Upper lobe of right lung (tissue), 1 donor: ENCODE results near the gene KCNK5. TPM values are rescaled to one million over a fixed set of nuclear protein-coding genes. Genes with fewer than 3 reads are reported as not detected.

Experiments used
- ATAC-seq: fragments of 200-7000 bp; cut with Tn5 transposase; one replicate; pipeline ENCODE4 v1.9.1; 2020; ENCODE audit warnings: mild to moderate bottlenecking, moderate library complexity
- DNase-seq: peaks from one replicate; pipeline ENCODE4 v3.0.0-alpha.2; 2020
- H3K27ac ChIP-seq: fragments of 200-600 bp; one replicate; pipeline ENCODE4 v1.8.0; 2022
- H3K27me3 ChIP-seq: fragments of 200-600 bp; one replicate; pipeline ENCODE4 v1.8.0; 2022; ENCODE audit warnings: mild to moderate bottlenecking
- H3K36me3 ChIP-seq: fragments of 200-600 bp; one replicate; pipeline ENCODE4 v1.8.0; 2022
- H3K4me1 ChIP-seq: fragments of 200-600 bp; one replicate; pipeline ENCODE4 v1.8.0; 2022
- H3K4me3 ChIP-seq: fragments of 200-600 bp; one replicate; pipeline ENCODE4 v1.8.0; 2022; ENCODE audit warnings: mild to moderate bottlenecking
- H3K9me3 ChIP-seq: fragments of 200-600 bp; one replicate; pipeline ENCODE4 v1.8.0; 2022
- CTCF ChIP-seq: fragments of 200-600 bp; IDR thresholded peaks from one replicate; pipeline ENCODE4 v1.8.0; 2022; ENCODE audit warnings: antibody characterized with exemption
- intact Hi-C: fragments of 100-400 bp; cut with DNase I; formaldehyde crosslinking; loops from one replicate; pipeline ENCODE4 v1.11.0; 2022
- total RNA-seq: library from RNA; stranded (reverse); fragmentation: NEBNext Ultra II Directional; extraction: Animal tissue kit (Norgen Biotek cat#: 25700); gene quantifications from one replicate; pipeline ENCODE4 v1.2.1, GENCODE V29; 2021
- donor health status: DM: no; HTN: yes; CAD: no; lungs with severe emphysema.

KCNK5 gene
- total RNA-seq, 1 donor from 2014 or later, result 10.0 TPM

GRCh38 chr6:39191236-39191930, 37.9 kb downstream of the KCNK5 start:
- Histone ChIP-seq H3K27ac (no peak overlapping the region), H3K36me3 (peaks cover 21% of the 10 kb centered on the region), H3K4me3 (no peak overlapping the region), H3K9me3 (no peaks in the 10 kb centered on the region), H3K4me1 (peaks cover 9% of the 10 kb centered on the region), H3K27me3 (no peaks in the 10 kb centered on the region)
- TF ChIP-seq CTCF, result no peak
- intact Hi-C loops, result no loop called here
- ATAC-seq (no peak), DNase-seq (no peak)

DNA sequence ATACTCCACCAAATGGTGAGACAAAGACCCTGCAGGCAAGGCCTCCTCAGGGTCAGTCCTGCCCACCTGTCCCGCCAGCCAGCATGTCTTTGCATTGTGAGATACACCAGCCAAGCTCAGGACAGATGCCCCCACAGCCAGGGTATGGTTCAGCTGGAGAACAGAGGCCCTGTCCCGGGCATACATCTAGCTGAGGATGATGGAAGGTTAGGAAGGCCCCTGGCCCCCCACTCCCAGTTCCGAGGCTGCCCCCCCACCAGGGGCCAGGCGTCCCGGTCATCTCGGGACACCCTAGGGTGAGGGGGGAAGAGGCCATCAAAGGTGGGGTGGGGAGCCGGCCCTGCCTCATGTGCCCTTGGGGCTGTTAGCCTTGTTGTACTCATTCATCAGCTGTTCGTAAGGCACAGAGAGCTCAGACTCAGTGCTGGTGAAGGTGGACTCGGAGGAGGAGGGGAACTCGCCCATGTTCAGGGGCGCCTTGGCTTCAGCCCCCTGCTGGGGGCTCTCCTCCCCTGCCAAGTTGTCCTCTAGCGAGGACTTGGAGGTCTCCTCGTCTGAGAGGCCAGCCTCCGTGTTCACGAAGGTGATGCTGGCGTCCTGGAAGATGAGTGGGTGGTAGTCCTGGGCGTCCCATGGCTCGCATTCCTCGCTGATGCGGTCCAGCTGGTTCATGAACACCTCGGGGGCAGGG, 38.6 kb downstream of the KCNK5 start:
- intact Hi-C loops, result no loop called here
- Histone ChIP-seq H3K36me3 (peaks cover 21% of the 10 kb centered on the region), H3K27ac (no peak overlapping the region), H3K4me3 (no peak overlapping the region), H3K27me3 (no peaks in the 10 kb centered on the region), H3K4me1 (peaks cover 9% of the 10 kb centered on the region), H3K9me3 (no peaks in the 10 kb centered on the region)
- no peak for ATAC-seq
- no peak for DNase-seq
- TF ChIP-seq CTCF, result no peak

DNA sequence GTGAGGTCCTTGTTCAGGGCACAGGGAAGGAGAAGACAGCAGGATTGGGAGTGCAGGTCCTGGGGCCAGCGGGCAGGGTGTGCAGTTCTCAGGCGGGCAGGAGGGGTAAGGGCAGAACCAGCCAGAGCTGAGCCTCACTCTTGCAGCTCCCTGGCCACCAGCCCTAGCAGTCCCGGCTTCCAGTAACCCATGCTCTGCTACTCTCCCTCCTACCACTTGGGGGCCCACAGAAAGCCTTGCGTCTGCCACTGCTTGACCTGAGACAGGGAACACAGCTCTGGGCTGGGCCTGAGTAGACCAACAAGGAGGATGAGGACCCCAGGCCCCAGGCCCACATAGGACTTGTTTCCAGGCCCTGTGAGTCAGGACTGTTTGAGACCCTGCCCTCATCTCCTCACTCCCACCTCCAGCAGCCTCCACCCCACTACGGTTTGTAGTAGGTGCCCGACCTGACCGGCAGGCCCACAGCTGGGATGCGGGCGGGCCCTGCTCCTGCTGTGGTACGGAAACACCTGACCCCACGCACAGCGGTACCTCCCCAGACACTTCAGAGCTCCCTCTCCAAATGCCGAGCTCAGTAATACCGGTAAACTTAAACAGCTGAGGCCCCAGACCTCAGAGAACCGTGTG, 39.2 kb downstream of the KCNK5 start:
- intact Hi-C loops, result no loop called here
- DNase-seq, result peak; percentile 79
- no peak overlapping the region for H3K4me3 ChIP-seq
- peaks cover 15% of the 10 kb centered on the region for H3K36me3 ChIP-seq
- H3K4me1 ChIP-seq, result peaks cover 9% of the 10 kb centered on the region
- no peaks in the 10 kb centered on the region for H3K9me3 ChIP-seq
- ATAC-seq, result peak; percentile 81
- no peak overlapping the region for H3K27ac ChIP-seq
- TF ChIP-seq CTCF, result peak; percentile 51
- no peaks in the 10 kb centered on the region for H3K27me3 ChIP-seq

GRCh38 chr6:39189131-39189530, 40.1 kb downstream of the KCNK5 start:
- ATAC-seq (no peak), DNase-seq (no peak)
- H3K4me3 ChIP-seq, result no peak overlapping the region
- H3K27ac ChIP-seq, result no peak overlapping the region
- no peaks in the 10 kb centered on the region for H3K9me3 ChIP-seq
- peaks cover 10% of the 10 kb centered on the region for H3K36me3 ChIP-seq
- no peak for TF ChIP-seq CTCF
- peaks cover 9% of the 10 kb centered on the region for H3K4me1 ChIP-seq
- H3K27me3 ChIP-seq, result no peaks in the 10 kb centered on the region
- intact Hi-C loops, result no loop called here

- intact Hi-C loops, result no loop called here
- no peaks in the 10 kb centered on the region for H3K9me3 ChIP-seq
- ATAC-seq, result peak; percentile 21
- no peak overlapping the region for H3K27ac ChIP-seq
- no peaks in the 10 kb centered on the region for H3K27me3 ChIP-seq
- no peak for DNase-seq
- H3K4me3 ChIP-seq, result no peak overlapping the region
- H3K36me3 ChIP-seq, result peaks cover 10% of the 10 kb centered on the region
- peaks cover 9% of the 10 kb centered on the region for H3K4me1 ChIP-seq
- TF ChIP-seq CTCF, result no peak
These were observed 40.7 kb downstream of the KCNK5 start for GRCh38 chr6:39188571-39188970.
